ENCODE results near the gene XRCC5. TPM values are rescaled to one million over a fixed set of nuclear protein-coding genes. Genes with fewer than 3 reads are reported as not detected.
"Not testable (repeated sequence)": the region's sequence is repeated elsewhere in the genome, so short reads cannot be mapped to it uniquely, and the experiment has no call there.

XRCC5 gene
- total and polyA plus RNA-seq, 10 of the 15 experiments (the other 5 are each of a cell fraction or from before 2014, with no cell fraction given): 259 to 815 (median 530) TPM

GRCh38 chr2:216141516-216141915, 32.4 kb downstream of the XRCC5 start:
- peaks cover 17% of the 10 kb centered on the region for H3K4me1 ChIP-seq (ENCODE audit: control insufficient read depth, insufficient read depth, low read length)
- H2AFZ ChIP-seq (ENCODE audit: control insufficient read depth, low read depth, low read length); H3K9me3 ChIP-seq (replicated peaks; ENCODE audit: control insufficient read depth, insufficient read depth, low read length); ATAC-seq; H3K9ac ChIP-seq (ENCODE audit: control insufficient read depth, insufficient read depth, low read length); intact Hi-C loops (cut with micrococcal nuclease; ENCODE audit: unreplicated experiment); H3K27me3 ChIP-seq (replicated peaks in 1 of 2; ENCODE audit: control insufficient read depth in 2 of 2, insufficient read depth in 2 of 2, low read length in 1 of 2); H4K20me1 ChIP-seq (ENCODE audit: control insufficient read depth, insufficient read depth); H3K4me2 ChIP-seq (ENCODE audit: control insufficient read depth, insufficient read depth); BruUV-seq (replicated peaks); H3K4me3 ChIP-seq; H3K79me2 ChIP-seq (ENCODE audit: control insufficient read depth, insufficient read depth, low read length); FAIRE-seq; DNase-seq (ENCODE audit: low read depth, low spot score); in situ Hi-C loops (cut with MboI): not testable (repeated sequence)
- peaks cover 13 to 23% of the 10 kb centered on the region in 2 experiments for H3K36me3 ChIP-seq (ENCODE audit: control insufficient read depth in 2 of 2, insufficient read depth in 2 of 2, low read length in 1 of 2)
- H3K27ac ChIP-seq (ENCODE audit: control insufficient read depth, insufficient read depth): peak overlapping the region; percentile 92
- 100% methylated on average over 4 of the region's 4 CpGs for WGBS (ENCODE audit: insufficient coverage, insufficient replicate concordance, low lambda C conversion rate, missing lambda C conversion rate)
- SMC1A ChIA-PET (ENCODE audit: uncharacterized antibody, unreplicated experiment): interaction anchor here (0.9 to 4.0 kb wide), 18 partner anchors 9 to 192 kb away, joined by 3 to 31 read pairs (median 5); partner anchors contain the start of gene XRCC5
- RAD21 ChIA-PET (ENCODE audit: unreplicated experiment): interaction anchor here (0.6 to 4.0 kb wide), 12 partner anchors 13 to 273 kb away, joined by 3 to 42 read pairs (median 3); partner anchors contain the start of gene XRCC5
- POLR2A ChIA-PET: interaction anchor here (0.5 to 1.1 kb wide), 4 partner anchors 14 to 113 kb away, joined by 3 to 5 read pairs (median 4); no protein-coding TSS in a partner anchor
- CTCF ChIA-PET: interaction anchor here (0.5 to 4.0 kb wide), 27 partner anchors 9 to 510 kb away, joined by 3 to 35 read pairs (median 4); partner anchors contain the start of gene XRCC5

GRCh38 chr2:216142540-216142939, 33.4 kb downstream of the XRCC5 start:
- H3K4me3 ChIP-seq: 0 out of 2 replicates have a peak overlapping the region, but pooled peaks have one; percentile 21
- ATAC-seq: peak; percentile 98
- no peaks in the 10 kb centered on the region for H3K27me3 ChIP-seq (replicated peaks in 1 of 2; ENCODE audit: control insufficient read depth in 2 of 2, insufficient read depth in 2 of 2, low read length in 1 of 2)
- peak overlapping the region; percentile 92 for H3K27ac ChIP-seq (ENCODE audit: control insufficient read depth, insufficient read depth)
- no peaks in the 10 kb centered on the region for H4K20me1 ChIP-seq (ENCODE audit: control insufficient read depth, insufficient read depth)
- peaks cover 11% of the 10 kb centered on the region; the same call in 1 of the 2 replicates for H3K79me2 ChIP-seq (ENCODE audit: control insufficient read depth, insufficient read depth, low read length)
- in situ Hi-C loops (cut with MboI): no loop called here
- 4% methylated on average over 1 of the region's 1 CpG for WGBS (ENCODE audit: insufficient coverage, insufficient replicate concordance, low lambda C conversion rate, missing lambda C conversion rate)
- FAIRE-seq: peak; percentile 87
- H2AFZ ChIP-seq (ENCODE audit: control insufficient read depth, low read depth, low read length): no peak overlapping the region
- ChIA-PET POLR2A (interaction anchor here (0.7 to 1.5 kb wide), 7 partner anchors 8 to 61 kb away, joined by 3 to 7 read pairs (median 4); no protein-coding TSS in a partner anchor), RAD21 (ENCODE audit: unreplicated experiment) (interaction anchor here (0.9 to 4.0 kb wide), 9 partner anchors 10 to 114 kb away, joined by 3 to 42 read pairs (median 3); partner anchors contain the start of genes PECR and XRCC5), SMC1A (ENCODE audit: uncharacterized antibody, unreplicated experiment) (interaction anchor here (0.6 to 4.0 kb wide), 17 partner anchors 10 to 191 kb away, joined by 3 to 31 read pairs (median 5); partner anchors contain the start of genes PECR and XRCC5), CTCF (interaction anchor here (0.6 to 4.0 kb wide), 10 partner anchors 10 to 259 kb away, joined by 3 to 35 read pairs (median 7); partner anchors contain the start of gene XRCC5)
- H3K4me2 ChIP-seq (ENCODE audit: control insufficient read depth, insufficient read depth): peak overlapping the region; percentile 45
- H3K9ac ChIP-seq (ENCODE audit: control insufficient read depth, insufficient read depth, low read length): peak overlapping the region; percentile 49
- peak; percentile 70 for DNase-seq (ENCODE audit: low read depth, low spot score)
- H3K4me1 ChIP-seq (ENCODE audit: control insufficient read depth, insufficient read depth, low read length): peaks cover 17% of the 10 kb centered on the region
- peaks cover 19 to 27% of the 10 kb centered on the region in 2 experiments for H3K36me3 ChIP-seq (ENCODE audit: control insufficient read depth in 2 of 2, insufficient read depth in 2 of 2, low read length in 1 of 2)
- intact Hi-C loops (cut with micrococcal nuclease; ENCODE audit: unreplicated experiment): no loop called here
- no peaks in the 10 kb centered on the region for H3K9me3 ChIP-seq (replicated peaks; ENCODE audit: control insufficient read depth, insufficient read depth, low read length)
- BruUV-seq (replicated peaks): no TSS peak
- TF ChIP-seq PAX8 (IDR thresholded peaks at IDR 0.05): no peak
- peak; percentile 89 for TF ChIP-seq MEF2A (IDR thresholded peaks at IDR 0.05; ENCODE audit: insufficient read depth, low read depth, low read length)
- TF ChIP-seq IRF3 (IDR thresholded peaks at IDR 0.05): no peak
- TF ChIP-seq TCF3 (IDR thresholded peaks at IDR 0.05; ENCODE audit: borderline replicate concordance, insufficient read depth, low read depth, low read length): peak; percentile 82; the same call in 1 of the 2 replicates
- TF ChIP-seq KDM1A (IDR thresholded peaks at IDR 0.05; ENCODE audit: borderline replicate concordance): no peak
- peak; percentile 99 for TF ChIP-seq RUNX3 (IDR thresholded peaks at IDR 0.05; ENCODE audit: low read length)
- TF ChIP-seq CREB1 (IDR thresholded peaks at IDR 0.05; ENCODE audit: low read depth): peak; percentile 67
- TF ChIP-seq KAT2A (conservative IDR thresholded peaks at IDR 0.05; ENCODE audit: control insufficient read depth, low read depth, low read length): no peak
- TF ChIP-seq ZSCAN29 (IDR thresholded peaks at IDR 0.05): no peak
- peak; percentile 53; the same call in 1 of the 2 replicates for TF ChIP-seq MTA2 (IDR thresholded peaks at IDR 0.05; ENCODE audit: low read depth)
- no peak for TF ChIP-seq HSF1 (IDR thresholded peaks at IDR 0.05; ENCODE audit: low read depth, low read length)
- TF ChIP-seq NR2C1 (IDR thresholded peaks at IDR 0.05): no peak
- no peak for TF ChIP-seq STAT1 (conservative IDR thresholded peaks at IDR 0.05)
- TF ChIP-seq NR2F1 (conservative IDR thresholded peaks at IDR 0.05): no peak
- peak; percentile 87 for TF ChIP-seq PAX5 (IDR thresholded peaks at IDR 0.05; ENCODE audit: borderline replicate concordance, low read depth, low read length)

Data from GM12878 (cell line).